NCI-H146 treated with DMSO at 0.1 percent for 48 hours (cell line): ENCODE results near the gene JARID2.

Experiments
- DNase-seq: peaks from one replicate; lab custom pipeline; 2025; ENCODE audit not compliant: unreplicated experiment; lab: John Stamatoyannopoulos, UW

JARID2 gene

GRCh38 chr6:15393605-15394004 is 147.7 kb downstream of the JARID2 start:
- DNase-seq, result no peak

DNA sequence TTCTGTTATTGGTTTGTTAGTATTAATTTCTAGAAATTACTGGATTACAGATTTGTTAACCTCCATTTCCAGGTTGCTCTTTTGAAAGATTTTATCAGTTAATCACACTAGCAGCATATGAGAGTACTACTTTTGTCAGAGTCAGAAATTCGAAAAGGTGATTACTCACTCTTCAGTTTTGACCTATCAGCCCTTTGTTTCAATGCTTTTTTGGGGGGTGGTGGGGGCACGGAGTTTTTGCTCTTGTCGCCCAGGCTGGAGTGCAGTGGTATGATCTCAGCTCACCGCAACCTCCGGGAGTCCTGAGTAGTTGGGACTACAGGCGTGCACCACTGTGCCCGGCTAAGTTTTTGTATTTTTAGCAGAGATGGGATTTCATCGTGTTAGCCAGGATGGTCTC is 149.2 kb downstream of the JARID2 start:
- no peak for DNase-seq

DNA sequence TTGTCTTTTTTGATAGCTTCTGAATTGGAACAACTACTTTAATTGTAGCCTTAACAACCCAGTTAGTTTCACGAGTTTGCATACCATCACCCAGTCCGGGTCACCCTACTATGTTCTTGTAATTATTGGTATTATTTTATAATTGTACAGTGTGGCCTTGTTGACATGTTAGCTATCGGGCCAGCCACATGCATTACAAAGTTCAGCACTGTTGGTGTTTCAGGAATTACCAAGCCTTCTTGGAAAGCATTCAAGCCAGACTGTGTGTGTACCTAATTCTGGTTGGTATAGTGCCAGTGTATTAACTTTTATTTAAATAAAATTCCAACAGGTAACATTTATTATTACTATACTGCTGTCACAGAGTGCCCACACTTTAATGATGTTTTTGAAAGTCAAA is 150.9 kb downstream of the JARID2 start:
- DNase-seq, result no peak

DNA sequence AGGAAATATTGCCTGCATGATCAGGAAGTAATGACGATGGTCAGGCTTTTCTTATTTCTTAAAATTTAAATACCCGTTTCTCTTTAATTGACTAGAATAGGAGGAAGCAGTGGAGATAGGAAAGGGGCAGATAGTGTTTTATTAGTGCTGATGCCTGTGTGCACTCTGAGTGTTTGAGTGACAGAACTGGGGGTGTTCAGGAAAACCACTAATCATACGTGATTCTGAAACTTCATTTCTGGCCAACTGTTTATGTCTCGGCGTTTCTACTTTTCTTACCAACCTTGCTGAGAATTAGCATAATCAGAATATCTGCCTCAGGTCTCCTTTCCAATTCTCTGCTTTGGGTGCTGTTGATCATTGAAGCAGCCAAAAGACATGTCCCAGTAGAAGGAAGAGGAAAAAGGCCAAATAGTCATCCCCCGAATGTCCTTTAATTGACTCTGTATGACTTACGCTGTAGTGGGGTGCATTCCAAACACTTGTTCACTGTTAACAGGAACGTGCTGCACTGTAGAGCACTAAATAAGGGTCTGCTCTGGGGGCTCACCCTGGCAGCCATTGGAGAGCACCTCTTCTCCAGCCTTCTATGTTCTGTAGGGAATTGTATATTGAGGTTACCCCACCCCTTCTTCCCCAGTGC is 152.9 kb downstream of the JARID2 start:
- no peak for DNase-seq

GRCh38 chr6:15399641-15400470 is 154.0 kb downstream of the JARID2 start:
- DNase-seq, result peak; percentile 84

DNA sequence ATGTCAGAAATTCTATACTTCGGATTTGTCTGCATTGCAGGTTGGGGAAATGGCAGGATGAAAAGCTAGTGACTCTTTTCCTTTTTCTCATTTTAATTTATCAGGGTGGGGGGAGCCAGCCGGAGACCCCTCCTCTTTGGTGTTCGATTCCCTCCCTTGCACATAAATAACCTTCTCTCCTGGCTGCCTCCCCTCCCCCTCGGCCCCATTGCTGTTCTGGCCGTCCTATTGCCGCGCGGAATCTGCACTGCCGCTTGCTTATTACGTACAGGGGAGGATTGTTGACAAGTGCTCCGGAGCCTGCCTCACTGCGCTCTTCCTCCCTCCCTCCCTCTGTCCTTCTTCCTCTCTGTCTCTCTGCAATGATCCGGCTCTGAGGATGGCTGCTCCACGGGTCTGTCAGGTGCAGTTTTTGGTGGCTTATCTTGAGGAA is 154.7 kb downstream of the JARID2 start:
- peak; percentile 52 for DNase-seq

- DNase-seq, result no peak
These were observed 155.3 kb downstream of the JARID2 start for GRCh38 chr6:15401120-15401519.

DNA sequence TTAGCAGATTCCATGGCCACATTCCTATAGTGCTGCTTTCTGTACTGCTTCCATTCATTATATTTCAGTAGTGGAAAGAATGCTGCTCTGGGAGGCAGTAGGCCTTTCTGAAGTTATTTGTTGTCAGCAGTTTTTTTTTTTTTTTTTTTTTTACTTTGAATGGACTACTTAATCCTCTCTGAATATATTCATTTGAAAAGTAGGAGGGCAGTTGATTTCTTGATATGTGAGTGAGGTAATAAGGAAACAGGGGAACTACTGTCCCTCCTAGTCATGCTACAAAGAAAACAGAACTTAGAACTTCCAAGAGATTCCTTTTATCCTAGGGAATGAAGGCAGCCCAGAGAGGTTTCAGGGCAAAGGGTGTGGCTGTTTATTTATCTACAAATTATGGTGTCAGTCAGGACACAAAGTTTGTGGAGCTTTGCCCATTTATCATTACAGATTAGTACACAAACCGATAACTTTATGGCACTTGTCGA is 155.9 kb downstream of the JARID2 start:
- no peak for DNase-seq

DNA sequence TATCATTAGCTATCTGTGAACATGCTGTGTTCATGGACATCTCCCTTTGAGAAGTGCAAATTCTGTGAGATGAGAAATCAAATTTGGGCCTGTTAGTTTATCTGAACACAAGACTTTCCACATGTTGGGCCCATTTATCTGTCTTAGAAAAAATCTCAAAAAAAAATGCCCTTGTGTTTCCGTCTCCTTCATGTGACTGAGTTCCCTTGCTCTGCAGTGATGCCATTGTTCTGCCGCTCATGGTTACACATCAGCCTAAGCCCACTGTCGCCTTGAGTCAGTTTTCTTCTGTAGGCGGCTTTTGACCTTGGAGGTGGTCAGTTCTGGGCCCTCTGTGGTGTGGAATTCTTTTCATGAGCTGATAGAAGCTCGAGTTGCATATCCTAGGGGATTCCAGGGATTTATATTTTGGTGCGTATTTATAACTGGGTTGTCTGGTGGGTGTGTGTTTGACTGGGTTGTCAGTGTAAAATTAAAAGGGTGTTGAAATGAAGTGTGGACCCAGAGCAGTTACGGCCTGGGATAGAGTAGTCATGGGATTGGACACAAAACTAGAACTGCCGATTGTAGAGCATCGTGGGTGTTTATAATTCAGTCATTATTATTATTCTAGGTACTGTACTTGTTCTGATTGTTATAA is 156.7 kb downstream of the JARID2 start:
- DNase-seq, result no peak

GRCh38 chr6:15403094-15403755 is 157.4 kb downstream of the JARID2 start:
- DNase-seq, result no peak

DNA sequence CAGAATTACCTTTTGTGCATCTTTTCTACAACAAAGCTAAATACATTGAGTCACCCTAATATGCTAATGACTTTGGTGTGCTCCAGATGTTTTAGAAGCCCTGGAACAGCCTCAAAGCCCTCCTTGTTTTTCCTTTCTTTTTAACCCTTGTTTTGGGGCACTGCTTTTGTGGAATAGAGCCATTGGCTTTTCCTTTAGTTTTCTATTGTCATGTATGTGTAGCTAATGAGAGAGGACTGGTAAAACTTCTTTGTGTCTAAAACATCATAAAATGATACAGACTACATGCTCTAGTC is 158.8 kb downstream of the JARID2 start:
- DNase-seq, result no peak

DNA sequence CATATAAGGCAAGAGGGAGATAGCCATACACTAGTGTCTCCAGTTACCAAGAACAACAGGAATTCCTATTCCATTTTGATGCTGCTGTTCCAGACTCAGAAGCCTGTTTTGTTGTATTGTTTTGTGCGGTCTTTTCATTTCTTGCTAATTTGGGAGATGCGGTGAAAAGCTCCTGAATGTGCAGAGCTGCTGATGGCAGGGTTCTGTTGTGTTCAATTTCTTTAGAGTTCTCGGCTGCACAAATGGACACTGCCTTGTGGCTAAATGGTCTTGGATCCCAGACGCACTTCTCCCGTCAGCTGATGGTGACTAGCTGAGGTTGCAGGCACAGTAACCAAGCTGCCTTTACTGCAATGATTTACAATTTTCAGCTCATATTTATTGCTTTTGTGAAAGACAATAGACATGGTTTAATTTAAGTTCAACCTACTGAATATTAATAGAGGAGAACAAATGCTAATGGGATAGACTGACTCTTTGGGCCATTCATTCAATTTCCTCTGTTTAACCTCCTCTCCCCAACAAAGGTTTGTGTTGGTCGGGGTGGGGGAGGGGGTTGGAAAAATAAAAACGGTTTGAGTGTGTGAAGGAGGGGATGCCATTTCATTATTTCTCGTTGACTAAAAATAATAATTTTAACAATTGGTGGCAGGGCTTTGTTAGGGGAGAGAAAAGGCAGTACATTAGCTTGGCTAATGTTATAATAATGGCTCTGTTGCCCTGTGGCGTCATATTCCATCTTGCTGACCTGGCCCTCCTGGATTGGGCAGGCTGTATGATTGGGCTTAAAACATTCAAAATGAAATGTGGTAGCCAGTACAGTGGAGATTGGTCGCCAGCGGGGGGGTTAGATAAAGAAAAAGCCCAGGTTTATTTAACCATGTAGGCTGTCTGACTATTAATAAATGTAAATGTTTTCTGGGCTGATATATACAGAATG is 159.5 kb downstream of the JARID2 start:
- DNase-seq, result no peak

DNA sequence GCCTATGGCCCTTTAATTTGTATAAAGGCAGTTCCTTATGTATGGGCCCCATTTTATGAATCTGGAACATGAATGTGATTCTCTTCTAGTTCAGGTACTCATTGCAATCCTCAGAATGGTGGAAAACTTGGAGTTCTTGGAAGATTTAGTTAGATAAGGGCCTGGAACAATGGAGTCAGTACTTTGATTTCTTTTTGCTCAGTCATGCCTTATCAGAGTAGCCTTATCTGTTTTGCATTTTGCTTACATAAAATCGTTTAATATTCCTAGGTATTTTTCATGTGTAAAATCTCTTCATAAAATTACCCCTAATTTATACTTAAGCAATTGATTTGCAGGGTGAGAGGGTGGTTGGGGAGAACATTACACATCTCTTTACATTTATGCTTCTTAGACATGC is 160.6 kb downstream of the JARID2 start:
- no peak for DNase-seq

DNA sequence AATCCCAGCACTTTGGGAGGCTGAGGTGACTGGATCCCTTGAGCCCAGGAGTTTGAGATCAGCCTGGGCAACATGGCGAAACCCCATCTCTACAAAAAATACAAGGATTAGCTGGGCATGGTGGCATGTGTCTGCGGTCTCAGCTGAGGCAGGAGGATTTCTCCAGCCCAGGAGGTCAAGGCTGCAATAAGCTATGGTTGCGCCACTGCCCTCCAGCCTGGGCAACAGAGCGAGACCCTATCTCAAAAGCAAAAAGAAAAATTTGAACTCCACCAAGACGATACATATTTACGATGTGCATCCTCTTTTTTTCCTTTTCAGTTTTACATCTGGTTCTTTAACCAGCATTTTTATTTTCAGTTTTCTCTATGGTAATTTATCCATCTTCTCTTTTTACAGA is 162.1 kb downstream of the JARID2 start:
- no peak for DNase-seq

DNA sequence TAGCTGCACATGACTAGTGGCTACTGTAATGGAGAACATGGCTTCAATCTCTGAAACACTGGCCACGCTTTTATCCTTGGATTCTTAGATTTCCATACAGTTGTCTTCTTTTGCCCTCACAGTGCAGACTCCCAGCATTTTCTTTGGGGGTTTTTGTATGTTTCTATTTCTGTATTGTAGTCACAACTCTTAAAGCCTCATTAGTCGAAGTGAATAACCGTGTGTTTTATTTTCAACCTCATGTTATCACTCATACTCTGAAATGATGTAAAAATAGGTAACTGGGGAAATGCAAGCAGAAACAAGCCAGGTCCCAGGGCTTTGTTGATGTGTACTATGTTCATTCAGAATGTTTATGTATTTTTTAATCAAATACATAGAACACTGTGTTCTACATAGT is 162.9 kb downstream of the JARID2 start:
- no peak for DNase-seq

- DNase-seq, result no peak
These were observed 163.6 kb downstream of the JARID2 start for GRCh38 chr6:15409301-15410125.

GRCh38 chr6:15410126-15410391 is 164.2 kb downstream of the JARID2 start:
- no peak for DNase-seq

- DNase-seq, result no peak
These were observed 164.9 kb downstream of the JARID2 start for GRCh38 chr6:15410752-15411151.

DNA sequence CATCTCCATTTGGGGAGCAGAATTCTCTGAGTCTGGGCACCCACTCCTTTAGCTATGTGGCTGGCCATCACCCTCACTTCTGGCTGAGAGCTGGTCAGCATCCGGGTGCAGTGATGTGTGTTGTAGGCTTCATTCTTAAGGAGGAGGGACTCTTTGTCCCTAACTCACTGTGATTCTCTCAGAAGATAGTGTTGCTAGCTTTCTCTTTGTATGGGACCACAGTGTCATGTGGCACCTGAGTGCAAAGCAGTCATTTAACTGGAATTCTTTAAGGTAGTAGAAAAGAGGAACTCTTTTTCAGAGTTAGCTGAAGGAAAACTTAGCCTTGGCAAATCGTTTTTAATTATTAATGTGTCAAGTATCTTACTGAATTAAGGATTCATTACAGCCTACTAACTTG is 165.9 kb downstream of the JARID2 start:
- DNase-seq, result no peak

DNA sequence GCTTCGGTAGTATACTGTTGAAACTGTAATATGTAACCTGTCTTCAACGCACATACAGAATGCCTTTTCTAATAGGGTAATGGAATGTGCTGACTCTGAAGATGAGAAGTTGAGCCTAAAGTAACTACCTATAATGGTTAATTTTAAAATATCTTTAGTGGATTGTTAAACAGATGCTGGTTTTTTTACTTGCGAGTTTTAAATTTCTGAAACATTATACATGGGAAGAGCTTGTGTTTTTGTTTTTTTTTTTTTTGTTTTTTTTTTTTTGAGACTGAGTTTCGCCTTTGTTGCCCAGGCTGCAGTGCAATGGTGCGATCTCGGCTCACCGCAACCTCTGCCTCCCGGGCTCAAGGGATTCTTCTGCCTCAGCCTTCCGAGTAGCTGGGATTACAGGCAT is 166.9 kb downstream of the JARID2 start:
- no peak for DNase-seq
